HG02884 (cell line): Measurements from ENCODE around the gene ADRA2B.

ENCODE experiments used
- ATAC-seq: cut with Tn5 transposase; IDR thresholded peaks from one replicate; pipeline ENCODE4 v1.9.1; 2021; ENCODE audit warnings: mild to moderate bottlenecking, moderate library complexity; ENCODE audit not compliant: unreplicated experiment

Gene ADRA2B

GRCh38 chr2:96138179-96139145, 22.1 kb upstream of the ADRA2B start, which contains the start of gene ASTL:
TSS of gene ASTL (minus strand) at chr2:96138502. CDS start at chr2:96138436, 66 bp downstream.
- ATAC-seq: no peak

- no peak for ATAC-seq
Measured at GRCh38 chr2:96137321-96138178, 21.2 kb upstream of the ADRA2B start.

DNA sequence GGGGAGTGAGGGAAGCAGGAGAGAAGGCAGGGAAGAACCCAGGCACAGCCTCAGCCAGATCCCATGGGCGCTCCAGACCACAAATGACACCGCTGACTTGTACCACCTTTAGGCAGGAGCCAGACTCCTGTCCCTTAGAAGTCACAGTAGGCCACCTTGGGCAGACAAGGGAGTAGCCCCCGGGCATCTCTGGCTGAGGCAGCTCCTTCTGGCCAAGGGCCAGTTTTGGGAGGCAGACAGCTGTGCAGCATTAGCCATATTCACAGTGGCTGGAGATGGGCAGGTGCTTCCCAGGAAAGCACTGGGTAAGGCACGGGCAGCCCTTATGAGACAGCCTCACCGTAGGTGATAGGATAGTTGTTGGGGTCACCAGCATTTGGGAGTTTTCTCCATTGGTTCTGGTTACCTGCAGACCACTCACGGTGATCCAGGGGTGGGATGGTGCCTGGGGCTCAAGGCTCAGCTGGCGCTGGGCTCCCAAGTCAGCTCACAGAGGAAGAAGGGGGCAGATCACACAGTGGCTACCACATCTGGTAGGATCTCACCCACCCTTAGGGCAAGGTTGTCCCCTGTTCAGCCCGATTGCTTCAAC, 19.9 kb upstream of the ADRA2B start:
- ATAC-seq: no peak

DNA sequence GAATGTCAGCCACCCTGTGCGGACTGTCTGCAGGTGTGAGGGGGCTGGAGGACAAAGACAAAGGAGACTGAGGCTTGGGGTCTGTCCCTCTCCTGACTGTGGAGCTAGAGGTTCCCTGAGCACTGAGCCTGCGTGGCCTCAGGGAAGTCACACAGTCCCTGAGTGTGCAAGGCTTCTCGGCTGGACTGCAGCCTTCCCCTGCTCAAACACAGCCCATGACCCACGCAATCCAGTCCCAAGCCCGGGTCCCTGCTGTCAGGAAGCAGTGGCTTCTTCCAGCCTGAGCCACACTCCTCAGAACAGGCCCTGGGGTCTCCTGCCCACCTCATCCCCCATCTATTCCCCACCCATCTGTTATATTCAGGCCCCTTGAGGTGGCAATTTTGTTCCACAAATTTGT, 19.2 kb upstream of the ADRA2B start:
- ATAC-seq: no peak

DNA sequence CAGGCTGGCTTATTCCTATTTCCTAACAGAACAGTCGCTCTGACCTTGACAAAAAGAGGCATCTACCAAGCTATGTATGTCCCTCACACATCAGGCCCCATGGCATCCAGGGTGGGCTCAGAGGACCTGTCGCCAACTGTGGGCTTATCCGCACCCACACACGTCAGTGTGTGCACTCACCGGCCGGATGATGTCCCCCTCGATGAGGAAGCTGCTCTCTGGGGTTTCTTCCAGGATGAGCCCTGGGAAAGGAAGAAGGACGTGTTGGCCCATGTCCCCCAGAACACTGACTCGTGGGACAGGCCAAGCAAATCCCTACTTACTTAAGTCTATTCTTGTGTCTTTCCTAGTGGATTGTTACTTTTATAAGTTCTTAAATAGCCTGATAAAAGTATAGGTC, 18.8 kb upstream of the ADRA2B start:
- ATAC-seq: no peak

GRCh38 chr2:96134421-96134820, 18.1 kb upstream of the ADRA2B start:
- ATAC-seq: no peak

DNA sequence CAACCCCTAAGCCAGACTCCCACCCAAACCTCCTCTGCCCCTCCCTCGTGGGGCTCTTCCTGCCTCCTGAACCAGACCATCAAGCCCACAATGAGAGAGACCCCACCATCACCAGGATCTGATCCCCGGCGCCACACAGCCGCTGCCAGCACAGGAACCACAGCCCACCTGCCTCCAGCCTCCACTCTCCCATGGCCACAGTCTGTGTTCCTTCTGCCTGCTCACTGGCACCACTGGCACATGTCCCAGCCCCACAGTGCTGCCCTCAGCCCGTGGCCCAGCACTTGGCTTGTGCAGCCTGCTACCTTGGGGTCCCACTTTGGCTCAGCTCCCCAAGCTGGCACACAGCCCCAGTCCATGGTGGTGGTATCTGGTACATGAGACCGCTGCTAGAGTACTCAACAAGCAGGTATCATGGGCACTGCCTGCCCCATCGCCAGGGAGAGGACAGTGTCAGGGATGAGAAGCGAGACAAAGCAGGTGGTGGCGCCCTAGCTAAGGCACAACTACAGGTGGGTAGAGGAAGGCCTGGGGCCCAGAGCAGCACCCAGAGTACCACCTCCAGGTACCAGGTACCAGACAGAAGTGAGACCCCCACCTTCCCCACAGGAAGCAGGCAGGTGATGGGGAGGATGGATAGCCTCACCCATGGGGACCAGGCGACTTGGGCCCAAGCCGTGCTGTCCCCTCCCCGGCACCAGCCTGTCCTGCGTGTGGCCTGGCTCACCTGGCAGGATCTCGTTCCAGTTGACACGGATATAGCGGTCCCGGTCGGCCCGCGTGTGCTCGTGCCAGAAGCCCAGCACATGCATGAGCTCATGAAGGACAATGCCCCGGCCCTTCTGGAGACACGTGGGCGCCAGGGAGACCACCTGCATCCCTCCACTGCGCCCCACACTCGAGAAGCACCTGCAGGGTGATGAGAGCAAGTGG, 15.7 kb upstream of the ADRA2B start:
- ATAC-seq: no peak

GRCh38 chr2:96131152-96131812, 14.9 kb upstream of the ADRA2B start:
- no peak for ATAC-seq

DNA sequence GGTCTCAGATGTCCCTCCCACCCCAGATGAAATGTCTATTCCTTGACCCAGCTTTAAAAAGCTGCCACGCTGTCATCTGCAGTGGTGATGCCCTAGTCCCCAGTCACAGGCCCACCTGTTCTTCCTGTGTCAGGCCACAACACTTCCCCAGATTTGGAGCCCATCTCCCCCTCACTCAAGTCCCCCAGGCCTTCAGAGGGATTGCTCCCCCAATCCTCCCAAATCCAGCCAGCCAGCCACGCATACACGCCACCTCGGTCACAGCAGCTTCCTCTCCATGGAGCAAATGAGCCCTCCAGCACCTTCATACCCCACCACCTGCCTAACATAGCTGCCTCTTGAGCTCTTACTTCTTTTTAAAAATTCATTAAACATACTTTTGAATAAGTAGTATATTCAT, 14.1 kb upstream of the ADRA2B start:
- no peak for ATAC-seq

- no peak for ATAC-seq
Measured at GRCh38 chr2:96129528-96130120, 13.3 kb upstream of the ADRA2B start.

GRCh38 chr2:96128456-96128855, 12.1 kb upstream of the ADRA2B start:
- no peak for ATAC-seq

DNA sequence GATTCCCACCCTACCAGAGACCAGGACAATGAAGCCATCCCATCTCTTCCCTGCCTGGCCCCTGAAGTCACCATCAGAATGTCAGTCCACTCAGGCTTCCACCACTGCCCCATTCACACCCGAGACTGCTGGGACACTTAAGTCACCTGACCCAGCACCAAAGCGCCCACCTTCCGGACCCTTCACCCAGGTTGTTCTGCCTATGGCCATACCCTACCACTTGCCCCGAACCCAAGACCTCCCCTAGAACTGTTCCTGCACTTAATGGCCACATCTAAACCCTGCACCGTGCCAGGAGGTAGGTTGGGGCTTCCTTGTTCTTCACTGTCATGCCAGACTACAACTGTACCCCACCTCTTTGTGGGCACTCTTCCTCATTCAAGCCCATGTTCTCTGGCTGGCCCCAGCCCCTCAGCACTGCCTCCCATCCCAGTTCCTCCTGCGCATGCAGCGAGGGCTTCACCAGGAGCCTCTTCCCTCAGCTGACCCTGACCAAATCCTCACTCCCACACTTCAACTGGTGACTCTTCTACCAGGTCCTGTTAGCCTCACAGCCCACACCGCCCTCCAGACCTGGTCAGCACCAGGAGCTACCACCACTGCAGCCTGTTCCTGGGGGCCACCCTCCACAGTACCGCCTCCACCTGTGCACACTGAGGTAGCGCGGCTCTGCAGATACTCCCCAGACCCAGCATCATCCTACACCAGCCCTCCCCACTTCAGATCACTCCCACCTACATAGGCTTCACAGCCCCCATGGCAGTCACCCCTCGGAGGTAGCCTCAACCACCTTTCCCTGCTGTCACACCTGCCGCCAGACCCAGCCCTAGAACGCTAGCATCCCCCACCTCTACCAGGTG, 8.3 kb upstream of the ADRA2B start:
- ATAC-seq: no peak

- ATAC-seq: no peak
Measured at GRCh38 chr2:96123936-96124335, 7.6 kb upstream of the ADRA2B start.

DNA sequence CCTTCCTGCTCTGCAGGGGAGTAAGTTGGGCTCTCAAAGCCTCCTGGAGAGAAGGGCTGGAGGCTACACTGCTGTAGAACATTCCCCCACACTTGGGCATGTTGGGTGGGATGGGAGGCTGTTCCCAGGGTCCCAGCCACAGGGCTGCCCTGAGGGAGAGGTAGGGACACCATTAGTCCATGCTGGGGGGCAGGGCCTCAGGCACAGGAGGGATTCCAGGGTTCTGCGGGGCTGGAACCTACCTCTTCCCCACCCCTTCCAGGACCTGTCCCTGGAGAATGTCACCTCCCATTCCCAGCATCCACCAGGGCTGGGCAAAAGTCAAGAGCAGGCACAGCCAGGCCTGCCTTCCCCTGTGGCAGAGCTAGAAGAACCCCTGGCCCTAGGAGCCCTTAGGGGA, 6.9 kb upstream of the ADRA2B start:
- no peak for ATAC-seq

- ATAC-seq: no peak
Measured at GRCh38 chr2:96122391-96122790, 6.0 kb upstream of the ADRA2B start.

- no peak for ATAC-seq
Measured at GRCh38 chr2:96121414-96121813, 5.0 kb upstream of the ADRA2B start.

DNA sequence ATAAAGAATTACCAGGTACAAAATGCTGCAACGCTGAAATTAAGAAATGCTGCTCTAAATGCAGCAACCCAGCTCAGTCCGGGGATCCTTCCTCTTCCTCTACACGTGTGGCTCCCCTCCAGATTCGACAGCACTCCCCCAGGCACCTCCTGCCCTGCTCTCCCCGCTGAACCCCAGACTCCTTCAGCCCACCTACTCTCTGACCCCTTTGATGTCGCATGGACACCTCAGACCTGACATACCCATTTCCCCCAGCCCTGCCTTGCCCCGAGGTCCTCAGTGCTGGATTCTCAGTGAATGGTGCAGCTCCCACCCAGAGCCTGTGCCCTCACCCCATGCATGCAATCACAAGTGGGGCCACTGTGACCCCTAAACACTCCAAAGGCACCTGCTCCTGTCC, 4.6 kb upstream of the ADRA2B start:
- ATAC-seq: no peak

GRCh38 chr2:96120091-96120720, 3.8 kb upstream of the ADRA2B start:
- ATAC-seq: no peak
